Measurements from ENCODE around the gene GSTM1.

- TF ChIP-seq, protein P1, sequence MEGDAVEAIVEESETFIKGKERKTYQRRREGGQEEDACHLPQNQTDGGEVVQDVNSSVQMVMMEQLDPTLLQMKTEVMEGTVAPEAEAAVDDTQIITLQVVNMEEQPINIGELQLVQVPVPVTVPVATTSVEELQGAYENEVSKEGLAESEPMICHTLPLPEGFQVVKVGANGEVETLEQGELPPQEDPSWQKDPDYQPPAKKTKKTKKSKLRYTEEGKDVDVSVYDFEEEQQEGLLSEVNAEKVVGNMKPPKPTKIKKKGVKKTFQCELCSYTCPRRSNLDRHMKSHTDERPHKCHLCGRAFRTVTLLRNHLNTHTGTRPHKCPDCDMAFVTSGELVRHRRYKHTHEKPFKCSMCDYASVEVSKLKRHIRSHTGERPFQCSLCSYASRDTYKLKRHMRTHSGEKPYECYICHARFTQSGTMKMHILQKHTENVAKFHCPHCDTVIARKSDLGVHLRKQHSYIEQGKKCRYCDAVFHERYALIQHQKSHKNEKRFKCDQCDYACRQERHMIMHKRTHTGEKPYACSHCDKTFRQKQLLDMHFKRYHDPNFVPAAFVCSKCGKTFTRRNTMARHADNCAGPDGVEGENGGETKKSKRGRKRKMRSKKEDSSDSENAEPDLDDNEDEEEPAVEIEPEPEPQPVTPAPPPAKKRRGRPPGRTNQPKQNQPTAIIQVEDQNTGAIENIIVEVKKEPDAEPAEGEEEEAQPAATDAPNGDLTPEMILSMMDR (IDR thresholded peaks at IDR 0.05): no peak
- TF ChIP-seq POLR2A (IDR thresholded peaks at IDR 0.05): no peak
Observed at GRCh38 chr1:109713636-109714035, 26.0 kb downstream of the GSTM1 start.

All from body of pancreas (tissue), 4 donors.